Stimulated activated CD8-positive, alpha-beta memory T cell treated with anti-CD3 and anti-CD28 coated beads, Interleukin-4, amount 100 ng/mL, for 1 hour (primary cell): ENCODE data around the gene TTC32.
"Not testable (repeated sequence)": the region's sequence is repeated elsewhere in the genome, so short reads cannot be mapped to it uniquely, and the experiment has no call there.

Experiments
- DNase-seq, 2 donors: peaks; one replicate each; pipeline ENCODE4 v3.0.0-alpha.2; 2020; ENCODE audit warnings: low read depth in 2 of 2, low spot score in 1 of 2

The TTC32 gene

DNA sequence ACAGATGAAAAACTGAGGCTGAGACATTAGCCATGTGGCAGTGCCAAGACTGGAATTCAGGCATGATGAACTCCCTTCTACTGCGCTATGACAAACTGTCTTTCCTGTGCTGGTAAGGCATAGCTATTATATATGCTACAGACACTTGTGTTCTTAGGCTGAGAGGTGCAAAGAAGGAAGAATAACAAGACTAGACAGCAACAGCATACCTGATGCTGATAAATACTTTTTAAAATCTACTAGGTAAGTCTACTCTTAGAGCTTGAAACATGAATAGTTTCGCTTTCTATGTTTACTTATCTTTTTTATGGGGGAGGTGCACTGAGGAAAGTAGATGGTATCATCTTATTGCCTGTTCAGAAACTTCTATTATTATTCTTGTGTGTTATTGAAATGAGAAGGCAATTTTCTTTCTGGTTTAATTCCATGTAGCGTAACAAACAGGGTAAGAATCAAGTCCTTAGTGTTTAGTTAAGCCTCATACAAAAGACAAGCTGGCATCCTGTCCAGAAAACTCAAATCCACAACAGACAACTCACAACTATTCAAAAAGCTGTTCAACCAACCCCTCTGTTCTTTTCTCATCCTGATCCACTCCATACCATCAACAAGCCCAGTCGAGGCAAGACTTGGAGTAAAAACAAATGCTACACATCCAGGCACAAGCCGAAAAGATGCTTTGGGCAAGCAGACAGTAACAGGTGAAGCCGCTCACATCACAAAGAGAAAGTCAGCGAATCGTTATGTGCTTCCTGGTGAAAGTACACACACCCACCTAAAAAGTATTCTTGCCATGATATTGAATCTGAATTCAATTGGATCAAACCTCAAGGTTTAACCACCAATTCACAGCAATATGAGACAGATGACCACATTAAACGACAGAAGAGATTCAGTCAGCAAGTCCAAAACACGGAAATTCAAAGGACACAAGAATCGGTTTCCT is 1.5 kb downstream of the TTC32 start:
- DNase-seq: peak in 1 of 2 donors; percentile 4

DNA sequence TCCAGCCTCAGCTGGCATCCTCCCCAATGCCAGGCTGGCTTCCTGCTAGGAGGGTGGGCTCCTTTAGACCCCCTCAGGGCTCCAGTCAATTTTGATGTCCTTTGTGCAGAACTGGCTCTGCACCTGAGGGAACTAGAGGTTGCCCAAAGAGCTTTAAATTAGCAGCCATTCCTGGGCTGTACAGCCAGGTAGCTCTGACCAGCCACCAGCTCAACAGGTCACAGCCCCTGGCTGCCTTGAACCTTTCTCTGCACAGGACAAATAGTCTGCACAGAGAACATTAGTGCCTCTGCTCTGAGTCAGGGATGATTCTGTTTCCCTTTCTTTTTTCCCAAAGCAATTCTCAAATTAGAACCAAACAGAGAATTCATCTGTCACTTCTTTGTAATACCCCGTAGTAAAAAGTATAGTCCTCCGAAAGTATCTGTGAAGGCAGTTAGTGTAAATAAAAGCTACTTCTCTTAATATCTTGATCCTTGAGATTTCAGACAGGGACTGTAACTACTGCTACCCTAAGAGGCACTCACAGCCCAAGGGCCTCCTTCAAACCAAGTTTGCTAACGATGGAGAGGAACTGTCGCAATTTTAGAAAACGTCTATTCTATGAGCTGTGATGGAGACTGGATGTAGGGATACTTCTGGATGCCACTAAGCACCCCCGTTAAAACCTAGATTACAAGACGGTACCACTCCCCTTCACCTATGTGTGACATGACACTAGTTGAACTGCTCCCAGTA is 3.0 kb downstream of the TTC32 start:
- no peak for DNase-seq

DNA sequence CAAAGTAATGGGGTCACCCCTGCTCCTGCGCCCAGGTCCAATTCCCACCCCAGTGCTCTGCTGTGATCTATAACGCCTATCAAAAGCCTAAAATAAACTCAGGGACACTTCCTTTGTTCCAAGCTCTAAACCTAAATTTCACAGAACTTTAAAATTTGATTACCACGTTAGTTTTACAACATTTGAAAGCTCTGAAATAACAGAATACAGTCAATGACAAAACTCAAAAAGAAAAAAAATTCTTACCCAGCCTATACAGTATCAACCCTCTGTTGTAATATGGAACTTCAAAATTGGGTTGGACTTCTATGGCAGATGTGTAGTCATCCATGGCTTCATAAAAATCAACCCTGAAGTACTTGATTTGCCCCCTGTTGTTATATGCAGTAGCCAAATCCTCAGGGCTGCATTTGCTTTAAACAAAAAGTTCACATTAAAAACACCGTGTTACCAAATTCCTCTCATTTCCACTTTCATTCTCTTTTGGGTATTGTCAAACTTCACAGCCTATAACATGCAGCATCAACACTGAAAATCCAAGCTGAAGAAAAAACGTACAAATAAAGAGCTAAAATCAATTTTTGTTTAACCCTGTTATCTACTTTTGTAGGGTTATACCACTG is 4.0 kb downstream of the TTC32 start:
- no peak for DNase-seq

DNA sequence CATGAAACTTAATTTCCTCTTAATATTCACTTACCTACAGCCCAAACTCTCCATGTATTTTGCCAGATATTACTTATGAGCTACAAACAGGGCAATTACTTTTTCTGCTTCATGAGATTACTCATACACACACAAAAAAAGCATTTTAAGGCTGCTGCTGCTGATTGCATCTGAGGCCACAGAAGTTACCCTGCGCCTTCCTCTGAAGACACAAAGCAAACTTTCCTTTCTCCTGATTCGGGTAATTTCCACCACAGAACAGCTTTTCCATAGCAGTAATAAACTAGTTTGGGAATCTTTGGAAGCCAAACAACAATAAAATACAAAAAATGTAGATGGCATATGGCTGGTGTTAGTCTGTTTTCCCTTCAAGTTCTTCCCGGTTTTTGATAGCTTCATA is 6.2 kb downstream of the TTC32 start:
- no peak for DNase-seq

DNA sequence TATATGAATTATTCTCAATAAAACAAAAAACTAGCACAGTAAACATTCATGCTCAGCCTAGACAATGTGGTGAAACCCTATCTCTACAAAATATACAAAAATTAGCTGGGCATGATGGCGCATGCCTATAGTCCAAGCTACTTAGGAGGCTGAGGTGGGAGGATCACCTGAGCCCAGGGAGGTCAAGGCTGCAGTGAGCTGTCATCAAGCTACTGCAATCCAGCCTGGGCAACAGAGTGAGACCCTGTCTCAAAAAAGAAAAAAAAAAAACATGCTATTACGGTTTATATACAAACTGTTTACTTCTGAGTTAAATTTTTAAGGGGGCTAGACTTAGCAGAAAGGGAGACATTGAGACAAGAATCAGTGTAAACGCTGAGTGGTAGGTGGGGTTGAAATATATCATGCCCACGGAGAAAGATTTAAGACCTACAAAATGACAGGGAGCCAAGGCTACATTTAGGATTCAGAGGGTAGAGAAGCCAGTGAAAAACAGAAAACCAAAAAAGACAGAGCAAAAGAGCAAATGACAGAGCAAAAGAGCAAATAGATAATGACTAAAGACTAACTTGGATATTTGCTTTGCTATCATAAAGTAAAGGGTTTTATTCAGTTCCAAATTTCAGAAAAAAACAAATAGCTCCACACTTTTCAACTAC is 7.5 kb downstream of the TTC32 start:
- no peak for DNase-seq

DNA sequence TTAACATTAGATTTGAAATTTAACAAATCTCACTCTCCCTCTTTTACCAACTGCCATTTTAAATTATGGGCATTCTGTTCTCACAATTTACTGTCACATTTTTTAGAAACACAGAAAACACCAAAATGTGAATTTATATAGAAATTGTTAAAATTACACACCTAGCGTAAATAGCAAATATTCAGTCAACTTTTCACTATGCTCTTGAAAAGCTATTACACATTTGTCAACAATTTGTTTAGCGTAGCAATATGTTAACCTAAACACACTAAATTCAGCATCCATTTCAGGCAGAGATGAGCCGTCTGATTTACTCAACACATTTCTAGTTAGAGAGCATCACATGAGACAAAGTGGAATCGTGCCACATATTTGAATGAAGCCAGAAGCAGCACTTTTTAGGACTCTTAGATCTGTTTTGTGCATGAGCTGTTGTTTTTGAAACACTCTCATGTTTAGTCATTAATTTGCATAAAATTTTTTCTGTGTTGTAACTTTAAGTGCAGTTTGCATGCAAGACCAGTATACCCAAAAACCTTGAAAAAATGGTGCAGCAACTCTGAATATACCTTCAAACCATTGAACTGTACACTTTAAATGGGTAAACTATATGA is 8.2 kb downstream of the TTC32 start:
- no peak for DNase-seq

DNA sequence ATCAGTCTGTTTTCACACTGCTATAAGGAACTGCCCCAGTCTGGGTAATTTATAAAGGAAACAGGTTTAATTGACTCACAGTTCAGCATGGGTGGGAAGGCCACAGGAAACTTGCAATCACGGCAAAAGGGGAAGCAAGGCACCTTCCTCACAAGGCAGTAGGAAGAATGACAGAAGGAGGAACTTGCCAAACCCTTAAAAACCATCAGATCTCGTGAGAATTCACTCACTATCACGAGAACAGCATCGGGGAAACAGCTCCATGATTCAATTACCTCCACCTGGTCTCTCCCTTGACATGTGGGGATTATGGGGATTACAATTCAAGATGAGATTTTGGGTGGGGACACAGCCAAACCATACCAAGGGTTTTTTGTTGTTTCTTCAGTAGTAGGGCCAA is 9.8 kb downstream of the TTC32 start:
- DNase-seq: not testable (repeated sequence)

DNA sequence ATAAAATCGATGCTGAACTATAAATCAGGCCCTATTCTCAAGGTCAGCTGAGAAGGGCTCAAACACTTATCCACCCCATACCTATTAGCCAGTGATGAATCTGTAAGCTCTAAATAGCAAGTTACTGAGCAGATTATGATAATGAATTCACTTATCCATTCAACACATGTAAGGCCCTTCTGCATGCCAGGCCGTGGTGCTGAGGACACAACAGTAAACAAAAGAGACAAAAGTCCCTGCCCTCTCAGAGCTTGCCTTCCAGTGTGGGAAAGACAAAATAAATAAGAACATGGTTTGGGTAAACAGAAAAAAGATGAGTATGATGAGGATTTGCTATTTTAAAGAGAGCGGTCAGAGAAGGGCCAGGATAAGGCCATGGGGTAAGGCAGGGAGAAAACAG is 11.7 kb downstream of the TTC32 start:
- no peak for DNase-seq

DNA sequence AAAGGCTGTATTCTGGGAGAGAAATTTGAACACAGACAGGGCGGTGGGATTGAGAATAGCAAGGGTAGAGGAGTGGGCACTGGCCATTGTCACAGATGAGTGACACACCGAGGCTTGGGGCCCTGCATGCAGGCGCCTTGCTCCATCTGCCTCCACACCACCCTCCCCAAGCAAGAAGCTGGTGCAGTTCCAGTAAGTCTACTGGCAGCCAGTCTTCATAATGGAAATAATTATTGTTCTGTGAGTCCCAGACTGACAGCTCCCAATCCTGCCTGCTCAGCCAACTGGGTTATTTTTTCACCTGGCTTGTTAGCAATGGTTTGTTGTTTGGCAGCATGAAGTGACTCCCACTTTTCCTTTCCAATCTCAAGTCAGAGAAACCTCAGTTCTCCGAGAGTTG is 13.0 kb downstream of the TTC32 start:
- DNase-seq: no peak

DNA sequence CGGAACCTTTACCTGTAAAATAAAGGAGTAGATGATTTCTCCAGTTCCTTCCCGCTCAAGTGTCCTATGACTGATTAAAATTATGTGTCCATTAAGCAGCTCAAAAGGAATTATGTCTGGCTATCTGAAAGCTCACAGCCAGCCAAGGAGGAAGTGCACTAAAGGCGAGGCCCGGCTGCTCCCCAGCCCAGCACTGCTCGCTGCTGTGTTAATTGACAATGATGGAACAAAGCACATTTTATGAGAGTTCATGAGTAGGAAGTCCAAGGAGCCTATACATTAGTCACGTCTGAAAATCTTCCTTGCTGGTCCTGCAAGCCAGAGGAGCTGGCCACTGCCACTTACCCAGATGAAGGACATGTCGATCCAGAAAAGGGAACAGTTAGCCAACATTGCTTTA is 14.3 kb downstream of the TTC32 start:
- DNase-seq: no peak

DNA sequence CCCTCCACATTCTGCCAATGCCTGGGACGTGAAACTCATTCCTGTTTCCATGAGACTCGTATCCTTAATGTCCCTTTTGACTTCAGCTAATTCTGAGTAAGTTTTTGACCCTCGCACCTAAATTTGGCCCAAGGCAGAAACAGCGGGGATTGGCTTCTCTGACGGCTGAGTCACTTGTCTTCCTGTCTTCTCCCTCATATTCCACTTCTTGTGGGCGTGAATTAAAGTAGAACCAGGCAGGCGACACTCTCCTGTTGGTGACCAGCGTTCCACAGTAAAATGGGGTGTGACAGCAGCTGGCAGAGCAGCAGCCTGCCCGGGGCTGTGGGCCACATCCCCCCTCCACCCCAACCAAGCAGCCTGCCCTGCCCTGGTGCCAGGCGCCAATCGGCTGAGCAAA is 15.5 kb downstream of the TTC32 start:
- DNase-seq: no peak

DNA sequence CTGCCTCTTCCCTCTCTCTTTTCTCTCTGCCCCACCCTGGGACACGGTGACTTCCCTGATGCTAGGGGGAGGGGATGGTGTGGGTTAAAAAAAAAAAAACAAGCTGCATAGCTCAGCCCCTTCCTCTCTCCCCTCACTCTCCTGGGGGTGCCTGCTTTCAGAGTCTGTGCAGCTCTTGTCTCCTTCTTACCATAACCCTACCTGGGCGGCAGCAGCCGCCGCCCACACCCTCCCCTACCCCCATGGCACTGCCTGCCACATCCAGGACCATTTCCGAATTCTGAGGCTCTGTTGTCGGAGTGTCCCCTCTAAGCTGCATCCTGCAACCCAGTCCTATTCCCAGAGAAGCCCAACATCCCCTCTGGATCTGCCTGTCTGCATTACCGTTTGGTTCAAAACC is 16.0 kb downstream of the TTC32 start:
- DNase-seq: no peak

DNA sequence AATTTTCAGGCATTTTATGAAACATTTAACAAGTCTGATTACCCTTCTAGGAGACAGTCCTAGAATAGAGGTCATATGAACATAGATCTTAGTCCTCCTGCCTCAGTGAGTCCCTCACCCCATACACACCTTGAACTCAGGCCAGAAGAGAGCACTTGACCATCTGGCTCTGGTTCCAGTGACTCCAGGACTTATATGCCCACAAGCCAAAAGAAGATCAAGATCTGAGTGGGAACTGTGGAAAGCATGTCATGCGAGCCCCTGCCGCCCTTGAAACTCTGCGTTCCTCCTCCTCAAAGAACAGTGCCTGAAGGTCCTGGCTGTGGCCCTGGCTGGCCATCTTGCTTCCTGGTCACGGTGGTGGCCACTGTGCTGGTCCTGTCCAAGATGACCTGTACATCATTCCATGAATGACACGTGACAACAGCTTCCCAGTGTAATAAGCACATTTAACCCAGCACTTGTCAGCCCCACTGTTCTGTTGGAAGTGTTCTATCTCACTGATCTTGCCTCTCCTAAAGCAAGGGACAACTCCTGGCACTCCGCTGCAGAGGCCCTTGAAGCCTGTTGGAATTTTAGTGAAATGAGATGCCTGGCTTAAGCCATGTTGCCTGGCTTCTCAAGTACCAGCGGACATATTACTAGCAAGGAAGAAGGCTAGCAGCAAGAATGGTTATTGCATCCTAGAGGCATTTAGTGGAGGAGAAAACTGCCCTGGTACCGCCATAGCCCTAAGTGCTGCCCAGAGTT is 17.6 kb downstream of the TTC32 start:
- DNase-seq: no peak

DNA sequence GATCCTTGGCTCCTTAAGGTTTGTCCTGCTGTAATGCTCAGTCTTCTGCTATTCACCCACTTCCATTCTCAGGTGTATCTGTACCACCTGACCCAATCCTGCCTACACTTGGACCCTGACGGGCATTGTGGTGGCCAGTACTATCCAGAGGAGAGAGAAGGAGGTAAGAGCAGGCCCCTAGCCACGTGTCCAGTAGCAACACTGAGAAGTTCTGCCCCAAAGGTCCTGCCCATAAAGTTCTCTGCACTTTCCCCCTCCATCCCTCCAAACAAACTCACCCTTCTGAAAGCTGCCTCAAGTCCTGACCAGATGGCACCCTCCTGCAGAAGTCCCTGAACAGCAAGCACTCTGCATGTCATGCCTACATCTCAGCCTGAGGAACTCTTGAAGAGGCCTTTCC is 18.3 kb downstream of the TTC32 start:
- DNase-seq: no peak

DNA sequence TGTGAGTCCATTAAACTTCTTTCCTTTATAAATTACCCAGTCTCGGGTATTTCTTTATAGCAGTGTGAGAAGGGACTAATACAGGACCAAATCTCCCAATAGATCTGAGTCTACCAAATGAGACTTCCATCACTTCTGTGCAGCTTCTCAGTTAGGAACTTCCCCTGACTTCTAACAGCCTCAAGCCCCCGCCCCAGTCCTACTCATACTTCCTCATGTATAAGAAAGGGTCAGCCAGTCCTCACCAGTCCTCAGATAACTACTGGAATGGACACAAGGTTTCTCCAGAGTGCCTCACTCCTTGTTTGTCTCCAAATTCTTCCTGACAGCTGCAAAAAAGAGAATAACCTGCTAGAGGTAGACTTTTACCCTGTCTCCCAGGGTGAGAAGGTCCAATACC is 19.5 kb downstream of the TTC32 start:
- DNase-seq: no peak

DNA sequence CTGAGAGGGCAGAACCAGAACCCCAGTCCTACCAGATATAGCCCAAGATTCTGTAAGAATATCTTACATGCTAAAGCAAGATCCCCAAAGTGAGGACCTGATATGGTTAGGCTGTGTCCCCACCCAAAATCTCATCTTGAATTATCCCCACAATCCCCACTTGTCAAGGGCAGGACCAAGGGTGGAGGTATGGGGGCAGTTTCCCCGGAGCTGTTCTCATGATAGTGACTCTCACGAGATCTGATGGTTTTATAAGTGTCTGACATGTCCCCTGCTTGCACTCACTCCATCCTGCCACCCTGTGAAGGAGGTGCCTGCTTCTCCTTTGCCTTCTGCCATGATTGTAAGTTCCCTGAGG is 19.9 kb downstream of the TTC32 start:
- DNase-seq: no peak

DNA sequence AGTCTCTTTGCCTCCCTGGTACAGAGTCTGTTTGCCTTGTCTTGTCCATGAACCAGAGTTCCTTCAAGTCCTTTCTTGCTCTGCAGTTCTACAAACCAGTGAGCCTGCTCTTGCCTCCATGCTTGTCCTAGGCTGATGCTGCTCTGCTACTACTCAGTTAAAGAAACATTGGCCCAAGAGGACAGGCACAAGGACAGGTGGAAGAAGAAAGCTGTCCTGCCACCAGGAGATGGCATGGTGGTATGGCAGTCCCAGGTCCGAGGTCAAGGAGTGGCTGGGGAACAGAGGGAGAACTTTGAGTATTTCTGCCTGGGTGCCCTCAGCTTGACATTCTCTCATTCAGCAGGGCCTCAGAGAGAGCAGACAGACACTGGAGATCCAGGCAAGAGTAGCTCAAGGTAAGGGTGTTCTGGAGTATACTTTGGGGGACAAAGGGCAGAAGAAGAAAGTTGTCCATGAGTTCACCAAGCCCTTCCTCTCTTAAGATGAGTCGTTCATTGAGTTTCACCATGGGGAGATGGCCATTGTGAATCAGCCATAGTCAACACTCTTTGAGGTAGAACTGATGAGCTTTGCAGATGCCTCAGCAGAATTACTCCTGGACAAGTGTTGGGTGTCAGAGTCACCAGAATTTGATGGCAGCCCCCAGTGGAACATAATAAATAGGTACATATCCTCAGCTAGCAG is 20.4 kb downstream of the TTC32 start:
- no peak for DNase-seq

DNA sequence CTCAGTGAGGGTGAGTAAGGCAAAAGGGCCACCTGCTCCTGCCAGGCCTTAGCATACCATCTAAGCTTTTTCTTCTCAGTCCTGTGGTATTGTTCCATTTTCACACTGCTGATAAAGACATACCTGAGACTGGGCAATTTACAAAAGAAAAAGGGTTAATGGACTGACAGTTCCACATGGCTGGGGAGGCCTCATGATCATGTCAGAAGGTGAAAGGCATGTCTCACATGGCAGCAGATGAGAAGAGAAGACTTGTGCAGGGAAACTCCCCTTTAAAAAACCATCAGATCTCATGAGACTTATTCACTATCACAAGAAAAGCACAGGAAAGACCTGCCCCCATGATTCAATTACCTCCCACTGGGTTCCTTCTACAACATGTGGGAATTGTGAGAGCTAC is 21.6 kb downstream of the TTC32 start:
- not testable (repeated sequence) for DNase-seq

DNA sequence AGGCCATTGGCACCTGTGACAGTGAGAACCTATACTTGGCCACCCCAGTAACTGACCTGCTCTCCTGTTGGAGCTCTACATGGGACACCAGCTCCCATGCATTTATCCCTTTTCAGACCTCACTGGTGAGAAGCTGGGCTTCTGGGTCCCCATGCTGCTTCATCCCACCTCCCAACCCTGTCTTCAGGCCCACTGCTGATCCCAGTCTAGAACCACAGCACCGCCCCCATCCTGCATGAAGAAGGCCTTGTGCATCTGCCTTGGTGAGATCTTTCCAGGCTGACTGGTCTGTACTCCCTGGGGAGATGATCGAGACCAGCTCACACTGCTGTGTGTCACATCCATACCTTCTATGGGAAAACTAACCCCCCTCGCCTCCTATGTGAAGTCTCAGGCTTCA is 22.7 kb downstream of the TTC32 start:
- no peak for DNase-seq
